Measurements from ENCODE around the gene LRRC55.

LRRC55 gene, protein sequence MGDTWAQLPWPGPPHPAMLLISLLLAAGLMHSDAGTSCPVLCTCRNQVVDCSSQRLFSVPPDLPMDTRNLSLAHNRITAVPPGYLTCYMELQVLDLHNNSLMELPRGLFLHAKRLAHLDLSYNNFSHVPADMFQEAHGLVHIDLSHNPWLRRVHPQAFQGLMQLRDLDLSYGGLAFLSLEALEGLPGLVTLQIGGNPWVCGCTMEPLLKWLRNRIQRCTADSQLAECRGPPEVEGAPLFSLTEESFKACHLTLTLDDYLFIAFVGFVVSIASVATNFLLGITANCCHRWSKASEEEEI

DNA sequence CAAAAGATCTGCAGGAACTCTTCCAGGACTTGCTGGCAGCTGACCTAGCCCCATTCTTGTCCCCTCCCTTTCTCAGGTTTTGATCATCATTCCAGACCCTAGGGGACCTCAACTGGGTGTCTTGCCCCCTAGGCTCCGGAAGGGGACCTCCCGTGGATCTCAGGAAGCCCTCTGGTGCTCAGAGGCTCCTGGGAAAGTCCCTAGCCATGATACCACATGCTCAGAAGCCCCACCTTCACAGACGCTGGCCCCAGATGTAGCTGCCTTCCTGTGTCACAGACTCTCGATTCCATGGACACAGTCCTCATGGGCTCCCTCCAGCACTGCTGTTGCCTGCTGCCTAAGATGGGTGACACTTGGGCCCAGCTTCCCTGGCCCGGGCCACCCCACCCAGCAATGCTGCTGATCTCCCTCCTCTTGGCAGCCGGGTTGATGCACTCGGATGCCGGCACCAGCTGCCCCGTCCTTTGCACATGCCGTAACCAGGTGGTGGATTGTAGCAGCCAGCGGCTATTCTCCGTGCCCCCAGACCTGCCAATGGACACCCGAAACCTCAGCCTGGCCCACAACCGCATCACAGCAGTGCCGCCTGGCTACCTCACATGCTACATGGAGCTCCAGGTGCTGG is at the start of gene LRRC55:
Gene LRRC55 (plus strand): TSS at position 276 of the 628 bp plus-strand sequence. CDS start 70 bp downstream, at position 346.
- DNase-seq: no peak

DNA sequence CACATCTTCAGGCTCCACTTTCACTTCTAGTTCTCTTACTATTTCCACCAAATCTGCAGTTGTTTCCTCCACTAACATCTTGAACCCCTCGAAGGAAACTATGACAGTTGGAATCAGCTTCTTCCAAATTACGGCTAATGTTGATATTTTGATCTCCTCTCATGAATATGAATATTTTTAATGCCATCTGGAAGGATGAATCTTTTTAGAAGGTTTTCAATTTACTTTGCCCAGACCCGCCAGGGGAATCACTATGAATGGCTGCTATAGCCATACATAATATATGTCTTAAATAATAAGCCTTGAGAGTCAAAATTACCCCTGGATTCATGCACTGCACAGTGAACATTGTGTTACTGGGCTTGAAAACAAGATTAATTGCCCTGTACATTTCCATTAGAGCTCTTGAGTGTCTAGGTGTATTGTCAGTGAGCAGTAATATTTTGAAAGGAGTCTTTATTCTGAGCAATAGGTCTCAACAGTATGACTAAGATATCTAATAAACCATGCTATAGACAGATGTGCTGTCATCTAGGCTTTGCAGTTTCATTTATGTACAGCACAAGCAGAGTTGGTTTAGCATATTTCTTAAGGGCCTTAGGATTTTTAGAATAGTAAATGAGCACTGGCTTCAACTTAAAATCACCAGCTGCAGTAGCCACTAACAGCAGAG is 48.3 kb upstream of the LRRC55 start:
- no peak for DNase-seq

GRCh38 chr11:57134284-57134683 is 47.5 kb upstream of the LRRC55 start:
- no peak for DNase-seq

DNA sequence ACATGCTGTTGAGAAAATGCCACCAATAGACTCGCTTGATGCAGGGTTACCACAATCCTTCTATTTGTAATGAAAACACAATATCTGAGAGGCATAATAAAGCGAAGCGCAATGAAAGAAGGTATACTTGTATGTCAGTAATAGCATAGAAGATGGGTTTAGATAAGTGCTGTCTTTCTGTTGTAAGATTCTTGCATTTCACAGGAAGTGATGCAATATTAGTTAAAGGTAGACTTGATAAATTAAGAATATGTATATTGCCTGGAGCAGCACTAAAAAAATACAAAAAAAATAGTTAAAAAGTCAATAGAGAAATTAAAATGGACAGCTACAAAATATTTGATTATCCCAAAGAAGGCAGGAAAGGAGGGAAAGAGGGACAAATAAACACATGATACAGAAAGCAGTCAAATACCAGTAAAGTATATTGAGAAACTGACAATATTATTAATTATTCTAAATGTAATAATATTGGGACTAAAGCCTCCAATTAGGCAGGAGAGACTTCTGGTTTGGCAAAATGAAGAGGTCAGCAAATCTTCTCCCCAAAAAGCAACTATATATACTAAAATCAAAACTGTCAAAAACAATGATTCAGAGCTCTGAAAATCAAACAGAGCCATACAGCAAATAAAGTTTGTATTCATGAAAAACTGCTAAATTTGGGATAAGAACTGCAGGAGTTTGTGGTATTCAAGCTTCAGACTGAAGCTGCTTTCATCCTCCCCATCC is 46.6 kb upstream of the LRRC55 start:
- no peak for DNase-seq

DNA sequence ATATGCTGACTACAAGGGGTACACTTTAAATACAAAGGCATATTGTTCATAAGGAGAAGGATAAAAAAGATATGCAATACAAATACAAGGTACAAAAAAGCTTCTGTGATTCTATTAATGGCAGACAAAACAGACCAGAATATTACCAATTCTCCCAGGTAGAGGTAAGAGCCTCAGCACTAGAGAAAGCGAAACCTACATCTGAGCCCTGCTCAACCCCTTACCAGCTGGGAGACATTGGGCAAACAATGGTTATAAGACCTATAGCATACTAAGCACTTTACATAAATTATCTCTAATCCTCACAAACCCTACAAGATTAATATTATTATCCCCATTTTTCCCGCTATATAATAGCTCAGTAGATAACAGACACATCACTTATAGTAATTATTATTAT is 41.2 kb upstream of the LRRC55 start:
- DNase-seq: no peak

DNA sequence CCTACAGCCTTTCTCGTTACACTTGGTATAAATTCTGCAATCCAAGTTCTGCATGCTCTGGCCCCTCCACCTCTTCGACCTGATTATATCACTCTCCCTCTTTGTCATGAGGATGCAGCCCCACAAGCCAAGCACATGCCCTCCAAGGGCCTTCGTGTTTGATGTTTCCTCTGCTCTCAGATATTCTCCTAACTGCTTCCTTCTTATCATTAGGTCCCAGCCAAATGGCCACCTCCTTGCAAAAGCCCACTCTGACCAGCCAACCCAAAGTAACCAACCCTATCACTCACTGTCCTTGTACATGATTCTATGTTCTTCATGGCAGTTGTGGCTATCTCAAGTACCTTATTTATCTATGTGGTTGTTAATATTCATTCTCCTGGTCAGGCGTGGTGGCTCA is 38.3 kb upstream of the LRRC55 start:
- DNase-seq: no peak

DNA sequence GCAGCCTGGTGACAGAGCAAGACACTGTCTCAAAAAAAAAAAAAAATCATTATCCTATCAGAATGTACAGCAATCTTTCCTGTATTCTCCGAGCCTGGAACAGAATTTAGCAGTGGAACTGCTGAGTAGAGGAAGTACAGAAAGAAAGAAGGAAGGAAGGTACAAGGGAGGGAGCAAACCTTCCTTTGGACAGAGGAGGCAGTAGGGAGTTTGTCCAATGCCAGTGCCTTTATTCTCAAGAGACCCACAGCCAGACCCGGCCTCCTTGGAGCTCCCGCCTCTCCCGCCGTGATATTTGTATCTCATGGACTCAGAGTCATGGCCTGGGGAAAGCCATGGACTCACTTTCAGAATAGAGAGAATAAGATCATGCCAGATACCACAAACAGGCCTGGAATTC is 37.7 kb upstream of the LRRC55 start:
- DNase-seq: no peak

DNA sequence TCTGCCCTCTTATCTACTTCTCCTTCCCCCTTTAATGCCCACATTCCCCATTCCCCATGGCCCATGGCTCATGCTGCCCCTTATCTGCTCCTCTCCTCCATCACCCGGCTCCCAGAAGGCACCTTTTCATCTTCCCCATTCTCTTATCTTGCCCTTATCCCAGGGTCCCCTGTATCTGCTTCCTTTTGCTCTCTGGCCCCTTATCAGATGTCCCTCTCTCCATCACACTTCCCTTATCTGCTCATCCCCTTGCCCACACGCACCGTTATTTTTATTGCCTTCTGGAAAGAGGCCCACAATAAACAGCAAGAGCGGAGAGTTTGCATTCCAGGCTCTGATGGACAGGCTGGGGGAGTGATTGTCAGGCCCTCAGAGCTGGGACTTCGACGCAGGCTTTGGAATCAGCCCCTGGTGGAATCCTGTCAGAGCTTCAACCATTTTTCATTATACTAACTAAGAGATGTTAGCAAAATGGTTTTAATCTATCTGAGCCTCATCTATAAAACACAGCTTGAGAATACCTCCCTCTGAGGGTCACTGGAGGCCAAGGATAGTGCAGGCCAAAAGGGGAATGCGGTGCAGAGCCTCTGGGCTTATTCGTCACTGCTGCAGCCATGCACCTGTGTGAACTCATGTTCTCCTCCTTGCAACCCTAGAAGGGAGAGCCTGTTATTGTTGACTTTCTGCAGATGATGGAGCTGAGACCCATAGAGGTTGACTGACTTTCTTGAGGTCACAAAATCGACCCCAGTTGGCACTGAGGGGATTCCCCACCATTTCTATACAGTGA is 37.0 kb upstream of the LRRC55 start:
- no peak for DNase-seq

- DNase-seq: no peak
Observed at GRCh38 chr11:57146301-57146700, 35.5 kb upstream of the LRRC55 start.

GRCh38 chr11:57148621-57149020 is 33.1 kb upstream of the LRRC55 start:
- DNase-seq: no peak

GRCh38 chr11:57150454-57150917 is 31.3 kb upstream of the LRRC55 start:
- no peak for DNase-seq

DNA sequence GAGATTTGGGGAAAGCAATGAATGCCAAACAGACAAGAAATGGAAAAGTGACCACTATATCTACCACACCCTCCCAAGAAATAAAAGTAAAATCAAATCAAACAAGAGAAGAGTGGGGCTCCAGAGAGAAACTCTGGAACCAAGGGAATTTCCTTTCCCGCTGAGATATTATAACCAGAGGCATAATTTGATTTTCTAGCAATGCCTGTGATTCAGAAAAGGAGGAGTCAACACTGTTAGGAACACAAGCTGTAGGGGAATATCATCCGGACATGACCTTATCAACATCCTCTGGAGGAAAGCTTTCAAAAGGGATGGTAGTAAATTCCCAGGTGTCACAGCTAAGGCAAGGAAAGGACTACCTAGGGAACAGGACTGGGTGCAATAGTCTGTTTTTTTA is 29.6 kb upstream of the LRRC55 start:
- DNase-seq: no peak

DNA sequence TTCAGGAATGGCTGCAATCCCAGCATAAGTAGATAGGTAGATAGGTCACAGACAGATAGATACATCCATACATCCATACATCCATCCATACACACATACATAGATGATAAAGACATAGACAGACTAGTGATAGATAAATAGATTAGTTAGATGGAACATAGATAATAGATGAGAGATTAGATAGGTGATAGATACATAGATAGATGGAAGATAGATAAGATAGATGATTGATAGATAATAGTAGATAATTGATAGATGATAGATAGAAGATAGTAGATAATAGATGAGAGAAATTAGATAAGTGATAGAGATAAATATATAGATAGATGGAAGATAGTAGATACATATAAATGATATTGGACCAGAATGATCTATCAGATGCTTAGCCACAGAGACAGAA is 28.3 kb upstream of the LRRC55 start:
- DNase-seq: no peak

- no peak for DNase-seq
Observed at GRCh38 chr11:57154739-57155138, 27.0 kb upstream of the LRRC55 start.

DNA sequence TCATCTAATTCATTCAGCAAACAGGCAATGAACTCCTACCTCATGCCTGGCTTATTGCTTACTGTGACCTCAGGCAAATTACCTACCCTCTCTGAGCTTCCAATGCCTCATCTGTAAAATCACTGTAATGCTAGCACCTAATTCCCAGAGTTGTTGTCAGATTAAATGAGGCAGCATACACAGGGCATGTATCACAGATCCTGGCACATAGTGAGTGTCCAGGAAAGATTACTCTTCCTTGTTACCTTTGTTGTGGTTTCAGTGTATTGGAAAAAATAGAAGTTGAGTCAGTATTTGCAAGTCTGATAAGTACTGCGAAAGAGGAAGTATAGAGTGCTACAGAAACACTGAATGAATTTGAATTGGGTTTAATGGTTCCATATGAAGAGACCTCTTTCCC is 26.4 kb upstream of the LRRC55 start:
- DNase-seq: no peak

DNA sequence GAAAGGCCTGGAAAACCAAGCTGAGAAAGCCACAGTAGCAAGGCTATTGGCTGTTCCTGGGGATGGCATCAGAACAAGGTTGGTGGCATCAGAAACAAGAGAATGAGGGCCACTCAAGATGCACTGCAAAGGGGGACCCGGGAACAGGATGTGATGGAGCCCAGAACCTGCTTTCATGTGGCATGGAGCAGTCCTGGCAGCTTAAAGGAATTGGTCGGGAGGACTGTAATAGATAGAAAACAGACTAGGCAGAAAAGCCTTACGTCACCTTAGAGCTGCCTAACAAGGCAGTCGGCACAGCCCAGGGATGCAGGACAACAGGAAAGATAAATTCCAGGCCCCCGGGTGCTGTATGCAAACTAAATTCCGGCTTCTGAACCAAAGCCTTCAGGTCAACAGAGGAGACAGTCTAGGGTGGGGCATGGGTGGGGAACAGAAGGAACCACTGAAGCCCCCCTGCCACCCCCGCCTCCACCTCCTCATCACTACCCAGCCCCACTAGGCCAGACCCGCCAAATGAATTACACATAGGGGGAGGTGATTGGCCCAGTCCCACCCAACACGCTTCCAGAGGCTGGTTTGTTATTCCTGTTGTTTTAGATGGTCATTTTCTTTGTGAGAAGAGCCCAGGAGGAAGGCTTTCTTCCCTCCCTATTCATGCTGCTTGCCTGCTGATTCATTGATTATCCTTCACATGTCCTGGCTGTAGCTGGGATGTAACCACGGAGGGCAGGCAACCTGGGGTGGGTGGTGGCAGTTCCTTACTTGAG is 25.7 kb upstream of the LRRC55 start:
- no peak for DNase-seq

DNA sequence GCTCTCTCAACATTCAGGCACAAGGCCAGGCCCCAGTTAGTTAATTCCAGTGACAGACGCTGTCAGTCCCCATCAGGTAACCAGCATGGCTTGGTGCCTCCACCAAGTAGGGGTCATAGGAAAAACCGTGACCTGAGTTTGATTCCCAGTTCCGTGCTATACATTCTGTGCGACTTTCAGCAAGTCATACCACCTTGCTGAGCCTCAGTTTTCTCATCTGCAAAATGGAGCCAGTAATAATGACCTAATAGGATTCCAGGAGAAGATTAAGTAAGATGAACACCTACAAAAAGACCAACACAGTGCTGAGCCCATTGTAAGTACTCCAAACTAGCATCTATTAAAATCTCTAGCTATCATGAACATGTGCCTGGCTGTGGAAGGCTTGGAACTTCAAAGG is 24.8 kb upstream of the LRRC55 start:
- no peak for DNase-seq

- no peak for DNase-seq
Observed at GRCh38 chr11:57157624-57158023, 24.1 kb upstream of the LRRC55 start.

DNA sequence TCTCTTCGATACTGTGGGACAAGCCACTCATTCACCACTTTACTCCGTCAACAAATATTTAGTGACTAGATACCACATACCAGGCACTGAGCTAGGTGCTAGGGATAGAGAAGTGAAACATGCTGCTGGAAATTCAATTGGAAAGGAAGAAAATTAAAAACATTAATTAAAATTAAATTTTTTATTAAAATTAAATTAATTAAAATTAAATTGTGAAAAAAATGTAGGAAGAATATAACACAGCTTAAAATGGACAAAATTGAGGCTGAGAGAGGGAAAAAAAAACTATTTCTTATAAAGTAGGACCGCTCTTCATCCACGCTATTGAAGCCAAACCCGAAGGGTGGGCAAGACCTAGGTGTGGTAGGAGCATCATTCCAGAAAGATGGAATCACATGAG is 23.6 kb upstream of the LRRC55 start:
- no peak for DNase-seq

- no peak for DNase-seq
Observed at GRCh38 chr11:57158599-57158998, 23.2 kb upstream of the LRRC55 start.

- no peak for DNase-seq
Observed at GRCh38 chr11:57160665-57161064, 21.1 kb upstream of the LRRC55 start.

- no peak for DNase-seq
Observed at GRCh38 chr11:57161351-57161750, 20.4 kb upstream of the LRRC55 start.
